Small intestine (tissue), 7 donors: ENCODE measurements around the gene ZNF100. TPM values are rescaled to one million over a fixed set of nuclear protein-coding genes. Genes with fewer than 3 reads are reported as not detected.

Source experiments
- DNase-seq, 2 donors: peaks; one replicate each; pipeline versions ENCODE4 v3.0.0 to v3.0.0-alpha.2; 2013
- FAIRE-seq: peaks from 2 replicates; lab custom pipeline; 2012; peaks lifted over from hg19 to GRCh38; lab: Jason Lieb, UNC
- H3K27ac ChIP-seq, 3 donors: one replicate each; pipeline ENCODE4 v1.5.1; 2013; ENCODE audit warnings: low read length in 2 of 3, mild to moderate bottlenecking in 2 of 3, control low read depth in 1 of 3, inconsistent platforms in 1 of 3, low read depth in 1 of 3, moderate library complexity in 1 of 3
- H3K27me3 ChIP-seq, 3 donors: one replicate each; pipeline ENCODE4 v1.6.1; 2013; ENCODE audit warnings: low read length in 3 of 3, inconsistent platforms in 1 of 3; ENCODE audit not compliant: control insufficient read depth in 3 of 3, insufficient read depth in 3 of 3
- H3K36me3 ChIP-seq, 3 donors: one replicate each; pipeline ENCODE4 v1.6.1; 2013; ENCODE audit warnings: low read length in 3 of 3, inconsistent platforms in 1 of 3, low read depth in 1 of 3, mild to moderate bottlenecking in 1 of 3, moderate library complexity in 1 of 3; ENCODE audit not compliant: control insufficient read depth in 3 of 3, insufficient read depth in 2 of 3
- H3K4me1 ChIP-seq, 3 donors: one replicate each; pipeline ENCODE4 v1.6.1; 2013; ENCODE audit warnings: low read length in 2 of 3, inconsistent platforms in 1 of 3, low read depth in 1 of 3, mild to moderate bottlenecking in 1 of 3, moderate library complexity in 1 of 3; ENCODE audit not compliant: control insufficient read depth in 3 of 3, insufficient read depth in 2 of 3
- H3K4me3 ChIP-seq, 3 donors: one replicate each; pipeline ENCODE4 v1.5.1; 2013; ENCODE audit warnings: low read length in 3 of 3, control low read depth in 1 of 3, inconsistent platforms in 1 of 3, low read depth in 1 of 3, mild to moderate bottlenecking in 1 of 3, moderate library complexity in 1 of 3
- H3K9me3 ChIP-seq, 2 donors: one replicate each; pipeline ENCODE4 v1.6.1; 2013; ENCODE audit warnings: low read depth in 1 of 2, low read length in 1 of 2; ENCODE audit not compliant: control insufficient read depth in 2 of 2, insufficient read depth in 1 of 2
- WGBS, 3 donors: extraction: QIAGEN DNeasy Blood & Tissue Kit; methylation state at CpG; one replicate each; pipeline ENCODE4 v1.1.7; 2013; 5-methylcytosine and 5-hydroxymethylcytosine counted together
- polyA plus RNA-seq, 4 donors: library from polyadenylated mRNA; stranded (reverse) in 3 of 4; unstranded in 1 of 4; fragments of 200-250 nt in 3 of 4; fragments of 120-200 nt in 1 of 4; gene quantifications; one replicate each; pipeline versions ENCODE4 v1.2.1 to v1.2.3, GENCODE V29; 2013
- donor health status: healthy with polysubstance abuse.
- donor health status: control.
- donor health status: control.
- donor health status: Bipolar disorder and iron deficiency.
- donor health status: healthy.

The ZNF100 gene
- polyA plus RNA-seq, 4 donors, result 0.54 to 7.9 (median 1.6) TPM

DNA sequence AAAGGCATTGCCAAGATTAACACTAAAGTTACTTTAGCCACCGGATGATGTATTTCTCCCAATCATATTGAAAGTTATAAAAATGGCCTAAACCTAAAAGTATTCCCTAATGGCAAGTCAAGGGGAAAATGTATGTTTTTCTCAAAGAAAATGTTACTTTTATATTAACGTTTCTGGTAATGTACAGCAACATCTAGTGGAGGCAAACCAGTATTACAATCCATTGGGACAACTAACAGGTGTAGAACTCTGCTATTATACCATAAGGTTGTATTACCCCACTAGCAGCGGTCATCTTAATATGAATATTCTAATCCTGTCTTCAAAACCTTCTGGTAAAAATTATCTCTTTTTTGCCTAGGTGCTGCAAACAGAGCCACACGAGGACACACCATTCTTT, 69.2 kb downstream of the ZNF100 start:
- DNase-seq (peak; percentile 1 to 67), FAIRE-seq (no peak)
- no peaks in the 10 kb centered on the region for H3K27me3 ChIP-seq
- H3K4me1 ChIP-seq, result no peaks in the 10 kb centered on the region
- no peaks in the 10 kb centered on the region for H3K36me3 ChIP-seq
- no peaks in the 10 kb centered on the region for H3K9me3 ChIP-seq
- WGBS, 3 donors, result 20 to 31% (median 22%) methylated on average over 4 of the region's 4 CpGs
- no peak overlapping the region for H3K27ac ChIP-seq
- H3K4me3 ChIP-seq, result no peak overlapping the region

DNA sequence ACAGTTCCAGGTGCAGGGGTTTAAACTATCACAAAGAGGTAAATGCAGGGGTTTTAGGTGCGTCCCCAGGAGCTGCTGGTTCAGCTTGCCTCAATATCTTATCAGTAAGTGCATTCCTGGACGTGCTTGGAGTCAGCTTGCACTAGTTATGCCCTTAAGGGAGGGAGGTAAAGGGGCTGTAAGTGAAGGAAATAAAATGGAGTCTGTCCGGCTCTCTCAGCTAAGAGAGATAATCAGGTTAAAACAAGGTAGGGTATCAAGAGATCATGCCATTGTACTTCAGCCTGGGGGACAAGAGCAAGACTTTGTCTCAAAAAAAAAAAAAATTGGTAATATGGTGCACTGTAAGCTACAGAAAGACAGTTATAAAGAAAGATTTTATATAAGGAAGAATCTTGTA, 69.7 kb downstream of the ZNF100 start:
- 20 to 39% (median 21%) methylated on average over 3 of the region's 3 CpGs for WGBS, 3 donors
- no peak for FAIRE-seq
- H3K9me3 ChIP-seq, result no peaks in the 10 kb centered on the region
- peak in 1 of 2 donors; percentile 31 for DNase-seq
- H3K27me3 ChIP-seq, result no peaks in the 10 kb centered on the region
- H3K4me3 ChIP-seq, result peak overlapping the region in 1 of 3 donors; percentile 7
- H3K36me3 ChIP-seq, result no peaks in the 10 kb centered on the region
- H3K4me1 ChIP-seq, result no peaks in the 10 kb centered on the region
- no peak overlapping the region for H3K27ac ChIP-seq

GRCh38 chr19:21694171-21694906, 73.0 kb downstream of the ZNF100 start:
- 72 to 80% (median 79%) methylated on average over 7 of the region's 7 CpGs for WGBS, 3 donors

DNA sequence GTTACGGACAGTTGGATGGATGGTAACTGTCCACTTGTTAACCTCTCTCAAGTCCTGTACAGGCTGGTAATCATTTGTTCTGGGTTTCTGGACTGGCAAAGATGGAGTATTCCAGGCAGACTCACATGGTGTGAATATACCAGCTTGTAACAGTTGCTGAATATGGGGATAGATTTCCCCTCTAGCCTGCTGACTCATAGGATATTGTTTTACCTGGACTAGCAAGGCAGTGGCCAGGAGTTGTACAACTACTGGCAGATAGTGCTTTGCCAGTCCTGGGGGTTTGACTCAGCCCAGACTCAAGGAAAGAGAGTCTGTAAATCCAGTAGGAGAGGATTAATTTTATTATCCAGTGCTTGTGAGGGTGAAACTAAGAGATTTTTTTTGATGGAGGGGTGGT, 74.0 kb downstream of the ZNF100 start:
- WGBS, 3 donors, result 91 to 100% (median 96%) methylated on average over 1 of the region's 1 CpG
- FAIRE-seq, result no peak
- H3K4me1 ChIP-seq, result no peaks in the 10 kb centered on the region
- H3K27me3 ChIP-seq, result no peaks in the 10 kb centered on the region
- H3K4me3 ChIP-seq, result no peak overlapping the region
- H3K36me3 ChIP-seq, result no peaks in the 10 kb centered on the region
- DNase-seq, result no peak
- no peak overlapping the region for H3K27ac ChIP-seq
- H3K9me3 ChIP-seq, result no peaks in the 10 kb centered on the region

More at GRCh38 chr19:21694171-21694906, 73.0 kb downstream of the ZNF100 start:
- no peak for FAIRE-seq
- Histone ChIP-seq H3K36me3 (no peaks in the 10 kb centered on the region), H3K9me3 (no peaks in the 10 kb centered on the region), H3K27ac (no peak overlapping the region), H3K27me3 (no peaks in the 10 kb centered on the region), H3K4me1 (no peaks in the 10 kb centered on the region), H3K4me3 (no peak overlapping the region)
- DNase-seq, result no peak

DNA sequence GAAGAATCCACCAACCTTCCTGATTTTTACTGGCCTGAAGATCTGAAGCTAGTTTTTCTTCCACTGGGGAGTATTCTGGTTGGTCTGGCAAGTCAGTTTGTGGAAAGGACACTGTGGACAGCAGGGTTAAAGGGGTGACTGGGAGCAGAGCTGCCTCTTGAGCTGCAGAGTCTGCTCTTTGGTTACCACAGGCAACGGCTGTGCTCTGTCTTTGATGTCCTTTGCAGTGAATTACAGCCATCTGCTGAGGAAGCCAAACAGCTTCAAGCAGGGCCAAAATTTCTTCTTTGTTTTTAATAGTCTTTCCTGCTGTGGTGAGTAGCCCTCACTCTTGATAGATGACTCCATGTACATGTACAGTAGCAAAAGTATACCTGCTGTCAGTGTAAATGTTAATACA, 75.7 kb downstream of the ZNF100 start:
- WGBS, 3 donors, result 43 to 60% (median 47%) methylated on average over 1 of the region's 1 CpG
- FAIRE-seq, result no peak

GRCh38 chr19:21688464-21688863, 78.9 kb downstream of the ZNF100 start:
- 67 to 75% (median 75%) methylated on average over 3 of the region's 3 CpGs for WGBS, 3 donors
- FAIRE-seq, result no peak
- Histone ChIP-seq H3K9me3 (no peaks in the 10 kb centered on the region), H3K4me1 (no peaks in the 10 kb centered on the region), H3K36me3 (no peaks in the 10 kb centered on the region), H3K4me3 (no peak overlapping the region), H3K27me3 (no peaks in the 10 kb centered on the region), H3K27ac (no peak overlapping the region)
- no peak for DNase-seq

More for the DNA sequence above, 75.7 kb downstream of the ZNF100 start:
- no peak overlapping the region for H3K4me3 ChIP-seq
- H3K27me3 ChIP-seq, result no peaks in the 10 kb centered on the region
- no peak overlapping the region for H3K27ac ChIP-seq
- no peaks in the 10 kb centered on the region for H3K4me1 ChIP-seq
- DNase-seq, result no peak
- H3K9me3 ChIP-seq, result no peaks in the 10 kb centered on the region
- H3K36me3 ChIP-seq, result no peaks in the 10 kb centered on the region

DNA sequence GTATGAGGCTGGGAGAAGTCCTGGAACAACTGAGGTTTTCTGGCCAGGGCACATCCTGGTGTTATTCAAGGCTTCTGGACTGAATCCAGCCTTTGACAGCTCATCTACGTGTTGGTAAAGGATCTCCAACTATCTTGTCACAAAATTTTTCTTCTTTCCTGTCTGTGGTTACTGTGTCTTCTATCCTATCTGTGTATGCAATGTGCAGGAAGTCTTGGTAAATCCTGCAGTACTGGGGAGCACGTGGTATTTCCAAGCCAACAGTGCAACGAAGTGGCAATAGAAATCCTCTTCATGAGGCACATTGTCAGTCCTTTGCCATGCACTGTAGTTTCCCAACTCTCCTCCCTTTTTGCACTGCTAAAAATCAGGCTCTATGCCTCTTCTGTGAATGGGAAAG, 86.7 kb downstream of the ZNF100 start:
- Histone ChIP-seq H3K9me3 (peaks cover 2 to 10% of the 10 kb centered on the region in 2 donors), H3K27ac (no peak overlapping the region), H3K36me3 (no peaks in the 10 kb centered on the region), H3K4me3 (no peak overlapping the region), H3K27me3 (no peaks in the 10 kb centered on the region), H3K4me1 (no peaks in the 10 kb centered on the region)
- 36 to 62% (median 46%) methylated on average over 3 of the region's 3 CpGs for WGBS, 3 donors
- no peak for FAIRE-seq
- no peak for DNase-seq

DNA sequence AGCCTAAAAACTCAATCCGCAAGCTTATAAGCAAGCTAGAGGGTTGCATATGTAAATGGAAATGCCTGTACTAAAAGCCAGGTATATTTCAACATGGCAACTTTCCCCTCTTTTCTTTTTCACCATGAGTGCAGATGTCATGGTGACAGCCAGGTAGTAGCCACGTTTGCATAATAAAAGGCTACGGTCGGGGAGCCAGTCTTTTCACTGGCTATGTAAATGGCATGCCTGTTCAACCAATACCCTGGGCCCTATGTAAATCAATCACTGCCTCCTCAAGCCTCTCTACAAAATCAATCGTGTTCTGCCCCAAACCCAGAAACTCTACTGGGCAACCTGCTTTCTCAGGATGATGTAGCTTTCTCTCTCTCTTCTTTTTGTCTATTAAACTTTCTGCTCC, 87.4 kb downstream of the ZNF100 start:
- Histone ChIP-seq H3K9me3 (peaks cover 2 to 10% of the 10 kb centered on the region in 2 donors), H3K4me3 (no peak overlapping the region), H3K27me3 (no peaks in the 10 kb centered on the region), H3K4me1 (no peaks in the 10 kb centered on the region), H3K36me3 (no peaks in the 10 kb centered on the region), H3K27ac (no peak overlapping the region)
- DNase-seq, result no peak
- WGBS, 3 donors, result 81 to 86% (median 81%) methylated on average over 5 of the region's 5 CpGs
- FAIRE-seq, result no peak
